Embryonic facial prominence (tissue), 1 donor: ENCODE data around the gene CPSF7.

Experiments used
- DNase-seq: peaks from one replicate; pipeline ENCODE4 v3.0.0-alpha.2; 2016; ENCODE audit errors: extremely low spot score

CPSF7 gene

DNA sequence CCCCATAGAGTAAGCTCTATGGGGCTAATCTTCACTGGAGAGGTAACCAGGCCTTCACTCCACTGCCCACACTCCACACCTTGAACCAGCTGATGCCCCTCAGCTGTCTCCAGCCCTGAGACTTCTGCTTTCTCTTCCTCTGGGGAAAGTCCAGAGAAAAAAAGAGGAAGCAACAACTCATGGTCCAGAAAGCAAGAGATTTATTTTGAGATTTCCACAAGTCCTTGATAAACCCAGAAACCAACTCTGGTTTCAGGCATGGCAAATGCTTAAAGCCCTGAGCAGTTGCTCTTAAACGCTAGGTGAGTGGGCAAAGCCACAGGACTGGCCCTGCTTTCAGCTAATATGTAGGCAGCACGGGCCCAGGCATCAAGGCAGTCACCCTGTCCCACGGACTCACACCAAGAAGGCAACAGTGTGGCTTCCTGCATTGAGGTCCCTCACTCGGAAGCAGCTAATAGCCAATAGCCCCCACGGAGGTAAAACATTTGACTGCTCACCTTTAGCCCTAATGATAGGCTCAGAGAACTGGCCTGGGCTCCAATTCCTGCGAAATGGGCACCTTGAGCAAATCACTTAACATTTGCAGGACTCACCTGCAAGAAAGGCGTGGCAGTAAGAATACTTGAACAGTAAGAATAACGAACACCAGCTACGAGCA, 72.4 kb downstream of the CPSF7 start:
- no peak for DNase-seq

DNA sequence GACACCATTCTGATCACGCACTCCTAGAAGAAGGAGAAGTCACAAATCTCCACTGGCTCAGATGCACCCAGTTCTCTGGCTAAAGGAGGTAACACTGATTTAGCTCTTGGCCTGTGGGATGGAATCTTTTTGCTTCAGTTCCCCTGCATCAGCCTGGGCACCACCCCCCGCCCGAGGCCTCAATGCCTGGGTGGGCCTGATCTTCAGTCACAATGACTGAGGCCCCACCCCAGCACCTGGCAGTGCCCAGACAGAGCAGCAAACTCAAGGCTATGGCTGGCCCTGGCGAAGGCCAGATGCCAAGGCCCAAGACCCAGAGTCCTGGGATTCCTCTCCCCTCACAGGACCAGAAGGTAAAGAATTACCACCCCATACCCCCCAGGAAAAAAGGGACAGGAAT, 73.1 kb downstream of the CPSF7 start:
- DNase-seq = no peak

GRCh38 chr11:61354208-61354607, 75.6 kb downstream of the CPSF7 start:
- DNase-seq = no peak

GRCh38 chr11:61353131-61354067, 76.4 kb downstream of the CPSF7 start:
- no peak for DNase-seq
